Measurements from ENCODE around the gene POU2F2. TPM values are rescaled to one million over a fixed set of nuclear protein-coding genes. Genes with fewer than 3 reads are reported as not detected.

The POU2F2 gene
- polyA plus RNA-seq, 1 experiment, result 1.9 TPM

DNA sequence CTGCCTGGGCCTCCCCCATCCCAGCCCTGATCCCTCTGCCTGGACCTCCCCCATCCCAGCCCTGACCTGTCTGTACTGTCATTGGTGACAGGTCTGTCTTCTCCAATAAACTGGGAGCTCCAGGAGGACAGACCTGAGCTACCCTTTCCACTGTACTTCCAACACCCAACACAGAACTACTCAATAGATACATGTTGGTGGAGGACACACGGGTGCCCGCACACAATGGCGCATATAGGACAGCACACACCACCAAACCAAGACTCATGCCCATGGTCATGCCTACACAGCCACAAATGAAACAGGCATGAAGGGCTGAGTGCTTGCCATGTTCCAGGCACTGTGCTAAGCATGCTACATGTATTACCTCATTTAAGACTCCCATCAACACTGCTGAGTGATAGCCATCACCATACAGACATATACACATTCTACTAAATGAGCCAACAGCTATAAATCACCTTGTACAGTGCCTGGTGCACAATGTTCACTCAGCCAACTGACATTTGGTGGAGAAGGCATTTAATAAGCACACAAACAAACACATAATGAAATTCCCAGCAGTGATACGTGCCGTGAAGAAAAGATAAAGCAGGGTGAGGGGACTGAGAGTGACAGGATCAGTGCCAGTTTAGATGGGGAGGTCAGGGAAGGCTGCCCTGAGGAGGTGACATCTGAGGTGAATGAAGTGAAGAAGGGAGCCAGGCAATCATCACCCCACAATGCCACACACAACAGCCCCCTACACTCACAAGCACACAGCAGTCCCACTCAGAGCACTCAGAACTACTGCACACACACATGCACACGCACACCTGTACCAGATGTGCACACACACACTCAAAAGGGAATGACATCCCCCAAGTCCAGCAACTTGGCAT is 857 bp downstream of the POU2F2 start:
- DNase-seq (ENCODE audit: low read depth, low spot score), result no peak
- POLR2A ChIA-PET, result no interaction called here
- CTCF ChIA-PET, result interaction anchor here (0.6 to 3.1 kb wide), 3 partner anchors 22 to 210 kb away, joined by 7 to 28 read pairs (median 26); no protein-coding TSS in a partner anchor
- TF ChIP-seq, protein P1, sequence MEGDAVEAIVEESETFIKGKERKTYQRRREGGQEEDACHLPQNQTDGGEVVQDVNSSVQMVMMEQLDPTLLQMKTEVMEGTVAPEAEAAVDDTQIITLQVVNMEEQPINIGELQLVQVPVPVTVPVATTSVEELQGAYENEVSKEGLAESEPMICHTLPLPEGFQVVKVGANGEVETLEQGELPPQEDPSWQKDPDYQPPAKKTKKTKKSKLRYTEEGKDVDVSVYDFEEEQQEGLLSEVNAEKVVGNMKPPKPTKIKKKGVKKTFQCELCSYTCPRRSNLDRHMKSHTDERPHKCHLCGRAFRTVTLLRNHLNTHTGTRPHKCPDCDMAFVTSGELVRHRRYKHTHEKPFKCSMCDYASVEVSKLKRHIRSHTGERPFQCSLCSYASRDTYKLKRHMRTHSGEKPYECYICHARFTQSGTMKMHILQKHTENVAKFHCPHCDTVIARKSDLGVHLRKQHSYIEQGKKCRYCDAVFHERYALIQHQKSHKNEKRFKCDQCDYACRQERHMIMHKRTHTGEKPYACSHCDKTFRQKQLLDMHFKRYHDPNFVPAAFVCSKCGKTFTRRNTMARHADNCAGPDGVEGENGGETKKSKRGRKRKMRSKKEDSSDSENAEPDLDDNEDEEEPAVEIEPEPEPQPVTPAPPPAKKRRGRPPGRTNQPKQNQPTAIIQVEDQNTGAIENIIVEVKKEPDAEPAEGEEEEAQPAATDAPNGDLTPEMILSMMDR (IDR thresholded peaks at IDR 0.05; ENCODE audit: low read depth, low read length), result no peak
- Histone ChIP-seq H3K27ac (ENCODE audit: low read depth, low read length) (no peak overlapping the region), H3K27me3 (ENCODE audit: control insufficient read depth, insufficient read depth, low read length) (peaks cover 5% of the 10 kb centered on the region), H3K4me3 (ENCODE audit: low read depth, low read length) (peak overlapping the region; percentile 60), H3K9me3 (ENCODE audit: control insufficient read depth, insufficient read depth, low read length) (no peaks in the 10 kb centered on the region; the same call in 1 of the 2 replicates)

DNA sequence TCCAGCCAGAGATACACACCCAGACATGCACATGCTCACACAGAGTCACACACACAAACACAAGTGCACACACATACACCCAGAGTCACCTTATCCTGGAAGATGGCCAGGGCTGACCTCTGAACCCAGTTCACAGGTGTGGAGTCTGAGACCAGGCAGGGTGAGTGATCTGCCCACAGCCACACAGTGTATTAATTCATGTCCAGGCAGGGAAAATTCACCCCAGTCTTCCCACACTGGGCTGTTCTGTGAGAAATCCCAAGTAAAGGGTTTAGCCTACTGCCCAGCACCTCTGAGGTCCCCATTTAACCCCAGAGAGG is 2.0 kb downstream of the POU2F2 start:
- POLR2A ChIA-PET, result no interaction called here
- Histone ChIP-seq H3K27ac (ENCODE audit: low read depth, low read length) (no peak overlapping the region), H3K4me3 (ENCODE audit: low read depth, low read length) (peak overlapping the region; percentile 39), H3K9me3 (ENCODE audit: control insufficient read depth, insufficient read depth, low read length) (no peaks in the 10 kb centered on the region; the same call in 1 of the 2 replicates), H3K27me3 (ENCODE audit: control insufficient read depth, insufficient read depth, low read length) (peaks cover 3% of the 10 kb centered on the region)
- TF ChIP-seq, protein P1 (IDR thresholded peaks at IDR 0.05; ENCODE audit: low read depth, low read length), result no peak
- CTCF ChIA-PET, result no interaction called here
- DNase-seq (ENCODE audit: low read depth, low spot score), result no peak

DNA sequence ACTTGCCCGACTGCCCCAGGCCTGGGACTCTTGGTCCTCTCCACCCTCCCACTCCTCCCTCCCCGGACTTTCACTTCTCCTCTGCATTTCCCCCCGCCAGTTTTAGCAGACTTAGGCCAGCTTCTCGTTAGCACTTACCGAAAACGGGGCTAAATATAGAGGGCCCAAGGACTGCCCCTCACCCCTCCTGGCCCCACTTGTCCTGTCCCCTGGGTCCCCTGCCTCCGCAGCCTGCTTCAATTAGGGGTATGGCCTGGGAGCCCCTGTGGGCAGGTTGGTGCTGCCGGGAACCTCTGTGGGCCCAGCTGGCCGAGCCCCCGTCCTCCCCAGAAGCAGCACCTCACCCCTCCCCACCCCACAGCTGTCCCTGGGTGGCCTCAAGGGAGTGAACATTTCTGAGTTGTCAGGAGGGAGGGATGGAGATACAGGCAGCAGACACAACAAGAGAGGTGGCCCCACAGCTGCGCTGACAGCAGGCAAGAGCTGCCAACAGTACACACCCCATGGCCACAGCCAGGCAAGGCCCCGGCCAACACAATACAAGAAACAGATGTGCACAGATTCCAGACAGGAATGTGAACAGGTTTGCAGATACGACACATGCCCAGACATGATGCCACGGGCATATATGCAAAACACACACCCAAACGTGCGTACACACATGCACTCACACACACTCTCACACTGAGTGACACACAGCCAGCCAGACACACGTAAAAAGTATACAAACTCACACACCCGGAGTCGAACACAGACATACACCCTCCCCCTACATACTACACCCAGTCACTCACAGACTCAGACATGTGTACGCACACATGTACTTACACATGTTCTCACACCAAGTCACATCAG is 2.6 kb downstream of the POU2F2 start:
- DNase-seq (ENCODE audit: low read depth, low spot score), result no peak
- ChIA-PET CTCF (no interaction called here), POLR2A (interaction anchor here (0.8 kb wide), 1 partner anchor 16 kb away, joined by 4 read pairs; no protein-coding TSS in a partner anchor)
- TF ChIP-seq, protein P1 (IDR thresholded peaks at IDR 0.05; ENCODE audit: low read depth, low read length), result no peak
- H3K4me3 ChIP-seq (ENCODE audit: low read depth, low read length), result peak overlapping the region; percentile 39
- no peak overlapping the region for H3K27ac ChIP-seq (ENCODE audit: low read depth, low read length)
- H3K27me3 ChIP-seq (ENCODE audit: control insufficient read depth, insufficient read depth, low read length), result peaks cover 2% of the 10 kb centered on the region
- H3K9me3 ChIP-seq (ENCODE audit: control insufficient read depth, insufficient read depth, low read length), result no peaks in the 10 kb centered on the region; the same call in 1 of the 2 replicates

DNA sequence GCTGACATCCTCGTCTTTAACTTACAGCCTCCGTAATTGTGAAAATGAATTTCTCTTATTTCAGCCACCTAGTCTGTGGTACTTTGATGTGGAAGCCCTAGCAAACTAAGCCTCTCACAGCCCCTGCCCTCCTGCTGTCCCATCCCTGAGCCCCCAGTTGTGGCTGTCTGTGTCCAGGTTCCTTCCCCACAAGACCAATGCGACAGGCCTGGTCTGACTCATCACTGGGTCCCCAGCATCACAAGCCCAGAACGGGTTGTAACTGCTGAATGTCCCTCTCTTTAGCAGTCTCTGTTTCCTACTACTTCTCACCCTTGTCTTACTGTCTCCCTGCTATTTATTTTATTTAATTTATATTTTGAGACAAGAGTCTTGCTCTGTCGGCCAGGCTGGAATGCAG is 5.7 kb downstream of the POU2F2 start:
- no peaks in the 10 kb centered on the region for H3K27me3 ChIP-seq (ENCODE audit: control insufficient read depth, insufficient read depth, low read length)
- CTCF ChIA-PET, result interaction anchor here (1.0 to 1.7 kb wide), 3 partner anchors 9 to 58 kb away, joined by 3 to 4 read pairs (median 3); no protein-coding TSS in a partner anchor
- no peak for DNase-seq (ENCODE audit: low read depth, low spot score)
- H3K4me3 ChIP-seq (ENCODE audit: low read depth, low read length), result no peak overlapping the region
- no peak overlapping the region for H3K27ac ChIP-seq (ENCODE audit: low read depth, low read length)
- TF ChIP-seq, protein P1 (IDR thresholded peaks at IDR 0.05; ENCODE audit: low read depth, low read length), result no peak
- no peaks in the 10 kb centered on the region for H3K9me3 ChIP-seq (ENCODE audit: control insufficient read depth, insufficient read depth, low read length)
- POLR2A ChIA-PET, result no interaction called here

All from AG04450 (cell line).